Heart right ventricle (tissue), 16 donors: ENCODE measurements around the gene RASGRF2. TPM values are rescaled to one million over a fixed set of nuclear protein-coding genes. Genes with fewer than 3 reads are reported as not detected.

ENCODE experiments used
- ATAC-seq, 8 donors: fragments of 200-7000 bp; cut with Tn5 transposase; one replicate each; pipeline ENCODE4 v1.9.1; 2020; ENCODE audit warnings: mild to moderate bottlenecking in 8 of 8, moderate library complexity in 8 of 8, moderate number of reproducible peaks in 1 of 8
- DNase-seq, 2 donors: peaks; one replicate each; pipeline ENCODE4 v3.0.0-alpha.2; 2020
- H3K27ac ChIP-seq, 10 donors: fragments of 200-600 bp; sonication (generic) in 2 of 10; one replicate each; pipeline versions ENCODE4 v1.5.0 to v1.8.0; 2020 to 2022; ENCODE audit warnings: mild to moderate bottlenecking in 3 of 10
- H3K27me3 ChIP-seq, 7 donors: fragments of 200-600 bp; one replicate each; pipeline ENCODE4 v1.8.0; 2021 to 2022; ENCODE audit warnings: mild to moderate bottlenecking in 2 of 7
- H3K36me3 ChIP-seq, 9 donors: fragments of 200-600 bp; sonication (generic) in 1 of 9; one replicate each; pipeline versions ENCODE4 v1.5.0 to v1.8.0; 2020 to 2022; ENCODE audit warnings: mild to moderate bottlenecking in 2 of 9
- H3K4me1 ChIP-seq, 9 donors: fragments of 200-600 bp; sonication (generic) in 1 of 9; one replicate each; pipeline versions ENCODE4 v1.5.0 to v1.8.0; 2020 to 2022; ENCODE audit warnings: mild to moderate bottlenecking in 4 of 9
- H3K4me3 ChIP-seq, 10 donors: fragments of 200-600 bp; sonication (generic) in 2 of 10; one replicate each; pipeline versions ENCODE4 v1.5.0 to v1.8.0; 2020 to 2022; ENCODE audit warnings: mild to moderate bottlenecking in 7 of 10, moderate library complexity in 2 of 10
- H3K9me3 ChIP-seq, 11 donors: fragments of 200-600 bp in 10 of 11; sonication (generic) in 2 of 11; one replicate each; pipeline versions ENCODE4 v1.5.0 to v1.8.0; 2013 to 2022; ENCODE audit warnings: mild to moderate bottlenecking in 2 of 11, control low read depth in 1 of 11, moderate library complexity in 1 of 11
- CTCF ChIP-seq, 9 donors: fragments of 200-600 bp; sonication (generic) in 2 of 9; IDR thresholded peaks; one replicate each; pipeline versions ENCODE4 v1.5.0 to v1.8.0; 2021 to 2022; ENCODE audit warnings: antibody characterized with exemption in 9 of 9, mild to moderate bottlenecking in 5 of 9, moderate library complexity in 1 of 9
- WGBS, 2 donors: extraction: QIAGEN DNeasy Blood & Tissue Kit; methylation state at CpG; one replicate each; pipeline ENCODE4 v1.1.7; 2013; ENCODE audit warnings: inconsistent platforms in 1 of 2; 5-methylcytosine and 5-hydroxymethylcytosine counted together
- intact Hi-C, 10 donors: fragments of 100-400 bp; cut with DNase I; formaldehyde crosslinking; loops; one replicate each; pipeline versions ENCODE4 v1.11.1 to v1.14.2; 2022
- polyA plus RNA-seq, 2 donors: library from polyadenylated mRNA; stranded (reverse); fragments of 200-250 nt; gene quantifications; one replicate each; pipeline ENCODE4 v1.2.3, GENCODE V29; 2013
- total RNA-seq, 10 donors: library from RNA; stranded (reverse); fragmentation: NEBNext Ultra II Directional in 3 of 10; extraction: Animal tissue kit (Norgen Biotek cat#: 25700) in 3 of 10; gene quantifications; one replicate each; pipeline versions ENCODE4 v1.2.1 to v1.2.4, GENCODE V29; 2021 to 2023
- donor health status: Arrhythmogenic right ventricular cardiomyopathy.
- donor health status: ischemic (EF 13 %, LVEDD 7.1; RV severe dilation, severe dysfunction).
- donor health status: healthy with polysubstance abuse.
- donor health status: DM: no; HTN: yes; CAD: no.
- donor health status: DM: no; HTN: no; CAD: no.
- donor health status: ischemic (EF 25% LVEDD 6.9; RV normal size, moderate dysfunction).
- donor health status: ischemic (EF 25% LVEDD 5.7; RV mildly dilated, moderate dysfunction).
- donor health status: healthy.
- donor health status: DM: yes; HTN: yes; CAD: no.
- donor health status: Ischemic cardiomyopathy.
- donor health status: ischemic (EF 35%, LVEDD 5.7; RV mildly dilated, moderate dysfunction).
- donor health status: nonischemic (EF 11% LVEDD 7.7; RV severe dilation, severe dysfunction).
- donor health status: DM: yes; HTN: yes; CAD: no.
- donor health status: PGD.
- donor health status: ischemic (EF 29% LVEDD 5.4; RV normal size, mild dysfunction).
- donor health status: nonischemic (EF 23%, LVEDD 6.1; RV moderate dilation, normal function).

The RASGRF2 gene
- total and polyA plus RNA-seq, 12 donors, result 2.9 to 13.4 (median 6.8) TPM

GRCh38 chr5:81179959-81180358 lies 219.8 kb downstream of the RASGRF2 start:
- no peak overlapping the region for H3K4me3 ChIP-seq
- DNase-seq (no peak), ATAC-seq (no peak)
- intact Hi-C loops, result loop anchor here in 1 of 10 donors (10.0 kb wide), 1 partner anchor 695 kb away; the partner anchor contains the start of gene FAM151B
- H3K27ac ChIP-seq, result no peak overlapping the region
- peaks cover 0 to 40% (median 0%) of the 10 kb centered on the region in 9 donors for H3K36me3 ChIP-seq
- H3K4me1 ChIP-seq, result peaks cover 0 to 2% (median 0%) of the 10 kb centered on the region in 9 donors
- no peaks in the 10 kb centered on the region for H3K27me3 ChIP-seq
- WGBS, 2 donors, result 77 to 89% methylated on average over 14 of the region's 14 CpGs
- no peaks in the 10 kb centered on the region for H3K9me3 ChIP-seq
- no peak for TF ChIP-seq CTCF (IDR thresholded peaks at IDR 0.05)

GRCh38 chr5:81180780-81181460 lies 220.8 kb downstream of the RASGRF2 start:
- Histone ChIP-seq H3K36me3 (peaks cover 0 to 40% (median 0%) of the 10 kb centered on the region in 9 donors), H3K27ac (no peak overlapping the region), H3K27me3 (no peaks in the 10 kb centered on the region), H3K9me3 (no peaks in the 10 kb centered on the region), H3K4me1 (no peaks in the 10 kb centered on the region), H3K4me3 (no peak overlapping the region)
- no peak for ATAC-seq
- intact Hi-C loops, result loop anchor here in 1 of 10 donors (10.0 kb wide), 1 partner anchor 696 kb away; the partner anchor contains the start of gene FAM151B
- no peak for TF ChIP-seq CTCF (IDR thresholded peaks at IDR 0.05)
- DNase-seq, result no peak
- WGBS, 2 donors, result 76 to 79% methylated on average over 5 of the region's 5 CpGs

GRCh38 chr5:81181576-81182316 lies 221.6 kb downstream of the RASGRF2 start:
- 76 to 88% methylated on average over 4 of the region's 4 CpGs for WGBS, 2 donors
- intact Hi-C loops, result loop anchor here in 1 of 10 donors (10.0 kb wide), 1 partner anchor 697 kb away; the partner anchor contains the start of gene FAM151B
- no peak overlapping the region for H3K27ac ChIP-seq

More at GRCh38 chr5:81181576-81182316, 221.6 kb downstream of the RASGRF2 start:
- no peak for DNase-seq
- Histone ChIP-seq H3K27me3 (no peaks in the 10 kb centered on the region), H3K4me1 (no peaks in the 10 kb centered on the region), H3K4me3 (no peak overlapping the region), H3K9me3 (no peaks in the 10 kb centered on the region), H3K36me3 (peaks cover 0 to 40% (median 0%) of the 10 kb centered on the region in 9 donors)
- ATAC-seq, result no peak
- no peak for TF ChIP-seq CTCF (IDR thresholded peaks at IDR 0.05)
